AG10803 (cell line): Measurements from ENCODE around the gene ABHD6.
"Not testable (repeated sequence)": the region's sequence is repeated elsewhere in the genome, so short reads cannot be mapped to it uniquely, and the experiment has no call there.

ENCODE experiments used
- DNase-seq: peaks from one replicate; pipeline ENCODE4 v3.0.0; 2010; ENCODE audit warnings: low read depth
- H3K4me3 ChIP-seq: 2 replicates; pipeline ENCODE4 v1.5.1; 2011; ENCODE audit warnings: mild to moderate bottlenecking, low read length, control low read depth
- CTCF ChIP-seq: conservative IDR thresholded peaks from 2 replicates; pipeline ENCODE4 v1.5.1; 2011; ENCODE audit warnings: mild to moderate bottlenecking, low read length, control low read depth, inconsistent platforms

The ABHD6 gene

DNA sequence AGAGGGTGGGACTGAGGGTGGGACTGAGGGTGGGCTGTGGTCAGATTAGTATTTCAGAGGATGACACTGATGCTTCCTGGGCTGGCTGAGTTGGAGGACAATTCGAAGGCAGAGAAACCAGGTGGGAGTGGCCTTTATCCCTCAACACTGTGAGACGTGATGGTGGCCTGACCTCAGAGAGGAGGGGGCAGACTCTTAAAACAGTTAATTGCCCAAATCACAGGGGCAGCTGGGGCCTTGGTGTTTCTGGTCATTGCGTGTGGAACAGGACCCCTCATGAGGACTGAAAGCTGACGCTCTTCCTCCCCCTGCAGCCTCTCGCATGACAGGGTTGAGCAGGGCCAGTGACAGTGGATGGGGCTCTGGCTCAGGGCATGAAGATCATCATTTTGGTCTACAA is 45.5 kb upstream of the ABHD6 start:
- H3K4me3 ChIP-seq = no peak overlapping the region
- no peak for DNase-seq
- no peak for TF ChIP-seq CTCF

GRCh38 chr3:58193682-58194407 is 43.7 kb upstream of the ABHD6 start:
- DNase-seq = no peak
- no peak for TF ChIP-seq CTCF
- H3K4me3 ChIP-seq = no peak overlapping the region

DNA sequence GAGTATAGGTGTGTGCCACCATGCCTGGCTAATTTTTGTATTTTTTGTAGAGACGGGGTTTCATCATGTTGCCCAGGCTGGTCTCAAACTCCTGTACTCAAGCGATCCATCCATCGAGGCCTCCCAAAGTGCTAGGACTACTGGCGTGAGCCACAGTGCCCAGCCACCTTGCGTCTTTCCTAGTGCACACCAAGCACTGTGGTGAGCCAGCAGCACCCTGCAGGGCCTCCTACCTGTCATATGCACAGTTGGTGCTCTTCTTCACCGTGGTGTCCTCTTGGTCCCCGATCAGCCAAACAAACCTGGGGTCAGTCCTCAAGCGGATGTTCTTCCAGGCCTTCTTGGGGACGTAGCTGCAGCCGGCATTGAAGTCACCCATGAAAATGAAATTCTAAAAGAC is 40.0 kb upstream of the ABHD6 start:
- no peak for TF ChIP-seq CTCF
- DNase-seq = no peak
- no peak overlapping the region for H3K4me3 ChIP-seq

- no peak for TF ChIP-seq CTCF
- no peak for DNase-seq
- no peak overlapping the region for H3K4me3 ChIP-seq
Observed at GRCh38 chr3:58198362-58198761, 39.2 kb upstream of the ABHD6 start.

GRCh38 chr3:58198804-58199203 is 38.8 kb upstream of the ABHD6 start:
- DNase-seq = no peak
- H3K4me3 ChIP-seq = no peak overlapping the region
- no peak for TF ChIP-seq CTCF

DNA sequence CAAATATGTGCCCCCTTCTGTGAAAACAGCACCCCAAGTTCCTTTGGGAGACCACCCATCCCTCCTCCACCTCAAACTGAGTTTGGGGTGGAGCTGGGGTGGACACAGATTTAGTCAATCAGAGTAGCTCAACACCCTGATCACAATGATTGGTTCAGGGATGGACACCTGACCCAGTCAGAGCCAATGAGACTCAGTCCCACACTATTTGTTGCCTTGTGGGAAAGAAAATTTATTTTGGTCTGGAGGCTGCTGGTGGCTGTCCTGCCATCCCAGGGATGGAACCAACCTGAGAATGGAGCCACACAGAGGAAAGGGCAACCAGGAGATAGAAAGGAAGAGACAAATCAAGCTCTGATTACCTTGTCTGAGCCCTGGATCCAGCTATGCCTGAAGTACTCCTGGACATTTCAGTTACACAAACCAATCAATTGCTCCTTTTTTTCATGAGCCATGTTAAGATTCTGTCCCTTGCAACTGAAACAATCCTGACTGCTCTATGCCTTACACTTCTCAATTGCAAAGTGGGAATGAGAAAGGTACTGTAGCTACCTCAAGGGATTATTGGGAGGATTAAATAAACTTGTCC is 37.4 kb upstream of the ABHD6 start:
- DNase-seq = no peak
- TF ChIP-seq CTCF = no peak
- no peak overlapping the region for H3K4me3 ChIP-seq

GRCh38 chr3:58200846-58201355 is 36.7 kb upstream of the ABHD6 start:
- H3K4me3 ChIP-seq = no peak overlapping the region
- no peak for TF ChIP-seq CTCF
- no peak for DNase-seq

- H3K4me3 ChIP-seq, DNase-seq: not testable (repeated sequence)
Observed at GRCh38 chr3:58201451-58201850, 36.1 kb upstream of the ABHD6 start.
